Activated CD8-positive, alpha-beta T cell treated with anti-CD3 and anti-CD28 coated beads, Interleukin-2, amount 10 ng/mL, durations not matched to agents 7 days and 5 days (primary cell): ENCODE measurements around the gene KLHDC1. TPM values are rescaled to one million over a fixed set of nuclear protein-coding genes. Genes with fewer than 3 reads are reported as not detected.
A peak's percentile ranks its signal among the peaks of the same experiment; 100 is the strongest.

Experiments
- ATAC-seq: fragments of 150-1000 bp; cut with Tn5 transposase; one replicate; pipeline ENCODE4 v1.10.0; 2021; ENCODE audit warnings: moderate library complexity
- CTCF ChIA-PET: fragments of 350-600 bp; sonication (Branson Sonifier 250); formaldehyde crosslinking; loops from one replicate; lab custom pipeline; 2021; ENCODE audit warnings: antibody characterized with exemption; lab: Charles Lee
- POLR2A ChIA-PET: fragments of 350-600 bp; sonication (Branson Sonifier 250); formaldehyde crosslinking; loops from one replicate; lab custom pipeline; 2021; ENCODE audit warnings: antibody characterized with exemption; lab: Charles Lee
- DNase-seq: peaks from one replicate; pipeline ENCODE4 v3.0.0-alpha.2; 2020
- H3K27ac Mint-ChIP-seq: one replicate; pipeline ENCODE4 v1.8.0; 2021; ENCODE audit warnings: mild to moderate bottlenecking, mixed read lengths
- H3K27me3 Mint-ChIP-seq: one replicate; pipeline ENCODE4 v1.8.0; 2021; ENCODE audit warnings: low read depth, mixed read lengths
- H3K36me3 Mint-ChIP-seq: one replicate; pipeline ENCODE4 v1.8.0; 2021; ENCODE audit warnings: low read depth, mixed read lengths
- H3K4me1 Mint-ChIP-seq: one replicate; pipeline ENCODE4 v1.8.0; 2021; ENCODE audit warnings: low read depth, mixed read lengths
- H3K4me3 Mint-ChIP-seq: one replicate; pipeline ENCODE4 v1.8.0; 2021; ENCODE audit warnings: mild to moderate bottlenecking, mixed read lengths
- H3K9me3 Mint-ChIP-seq: one replicate; pipeline ENCODE4 v1.8.0; 2022; ENCODE audit warnings: mixed read lengths; ENCODE audit not compliant: insufficient read depth
- total RNA-seq, 2 experiments: library from RNA; stranded (reverse); gene quantifications; one replicate each; pipeline ENCODE4 v1.2.3, GENCODE V29; 2021

Gene KLHDC1
- total RNA-seq, 2 experiments from 2014 or later, result 0.95 to 1.5 TPM

DNA sequence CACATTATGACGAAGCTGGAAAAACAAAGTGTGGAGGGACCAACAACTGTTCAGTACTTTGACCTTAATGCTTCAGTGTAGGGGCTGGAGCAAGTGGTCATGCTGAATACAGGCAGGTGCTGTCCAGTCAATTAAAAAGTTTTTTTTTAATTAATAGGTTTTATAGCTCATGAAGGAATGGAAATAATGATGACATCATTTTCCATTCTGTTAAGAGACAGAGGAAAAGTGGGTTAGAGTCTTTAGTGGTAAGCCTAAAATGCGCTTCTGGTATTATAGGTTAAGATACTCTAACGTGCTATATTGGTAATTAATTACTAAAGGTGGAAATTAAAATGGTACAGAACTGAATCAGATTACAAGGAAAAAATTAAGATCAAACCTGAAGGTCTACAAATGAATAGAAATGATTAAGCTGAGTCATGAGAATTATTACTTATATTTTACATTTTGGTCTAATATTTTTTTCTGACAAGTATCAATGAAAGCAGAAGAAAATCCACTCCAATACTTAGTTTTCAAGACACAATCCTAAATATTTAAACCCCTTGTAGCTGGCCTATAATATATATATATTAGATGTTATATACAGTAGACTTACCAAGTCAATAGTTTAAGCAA is 90.6 kb downstream of the KLHDC1 start:
- H3K9me3 Mint-ChIP-seq, result no peaks in the 10 kb centered on the region
- no peak overlapping the region for H3K27ac Mint-ChIP-seq
- no peaks in the 10 kb centered on the region for H3K4me1 Mint-ChIP-seq
- ChIA-PET POLR2A (interaction anchor here (1.5 kb wide), 1 partner anchor 15 kb away, joined by 6 read pairs; the partner anchor contains the start of gene KLHDC2), CTCF (interaction anchor here (1.4 to 1.8 kb wide), 3 partner anchors 16 to 163 kb away, joined by 3 to 5 read pairs (median 3); partner anchors contain the start of genes KLHDC2, MGAT2, NEMF and RPL36AL)
- no peak for DNase-seq
- no peaks in the 10 kb centered on the region for H3K27me3 Mint-ChIP-seq
- no peak for ATAC-seq
- H3K4me3 Mint-ChIP-seq, result no peak overlapping the region
- H3K36me3 Mint-ChIP-seq, result peaks cover 66% of the 10 kb centered on the region

GRCh38 chr14:49786315-49786714 is 93.4 kb downstream of the KLHDC1 start:
- H3K27me3 Mint-ChIP-seq, result no peaks in the 10 kb centered on the region
- peaks cover 73% of the 10 kb centered on the region for H3K36me3 Mint-ChIP-seq
- H3K27ac Mint-ChIP-seq, result no peak overlapping the region
- ATAC-seq, result no peak
- no peak overlapping the region for H3K4me3 Mint-ChIP-seq
- no peaks in the 10 kb centered on the region for H3K4me1 Mint-ChIP-seq
- no peaks in the 10 kb centered on the region for H3K9me3 Mint-ChIP-seq
- ChIA-PET POLR2A (interaction anchor here (1.0 kb wide), 1 partner anchor 18 kb away, joined by 3 read pairs; the partner anchor contains the start of gene KLHDC2), CTCF (no interaction called here)
- DNase-seq, result no peak

- no peak overlapping the region for H3K27ac Mint-ChIP-seq
- POLR2A ChIA-PET, result no interaction called here
- H3K9me3 Mint-ChIP-seq, result no peaks in the 10 kb centered on the region
- H3K27me3 Mint-ChIP-seq, result no peaks in the 10 kb centered on the region
- ATAC-seq, result no peak
- H3K4me1 Mint-ChIP-seq, result no peaks in the 10 kb centered on the region
- CTCF ChIA-PET, result no interaction called here
- no peak overlapping the region for H3K4me3 Mint-ChIP-seq
- peaks cover 71% of the 10 kb centered on the region for H3K36me3 Mint-ChIP-seq
- no peak for DNase-seq
These were observed 99.7 kb downstream of the KLHDC1 start for GRCh38 chr14:49792618-49793017.

DNA sequence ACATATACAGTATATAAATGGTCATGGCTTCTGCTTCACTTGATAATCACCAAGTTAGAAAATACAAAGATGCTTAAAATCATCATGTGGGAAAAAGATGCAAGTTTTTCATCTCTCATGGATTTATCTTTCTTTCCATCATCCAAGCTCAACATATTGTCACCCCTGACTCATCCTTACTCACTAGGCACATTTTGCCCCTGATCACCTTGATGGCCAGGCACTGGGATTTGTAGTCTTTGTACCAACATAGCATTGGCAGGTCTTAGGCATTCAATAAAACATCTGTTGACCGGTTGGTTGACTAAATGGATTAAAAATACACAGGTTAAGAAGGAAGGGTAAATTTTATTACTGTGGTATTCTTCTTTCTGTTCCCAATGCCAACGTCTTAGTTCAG is 103.1 kb downstream of the KLHDC1 start:
- ChIA-PET POLR2A (no interaction called here), CTCF (no interaction called here)
- Mint-ChIP-seq H3K27me3 (no peaks in the 10 kb centered on the region), H3K27ac (peak overlapping the region; percentile 13), H3K9me3 (no peaks in the 10 kb centered on the region), H3K4me1 (no peaks in the 10 kb centered on the region), H3K36me3 (peaks cover 64% of the 10 kb centered on the region), H3K4me3 (no peak overlapping the region)
- ATAC-seq (no peak), DNase-seq (no peak)

Other genes starting within 250 kb of the KLHDC1 start
- 1,000 to 10,000 TPM; 1,224 to 1,602 TPM for gene RPS29, start 106.7 kb upstream of the KLHDC1 start, total RNA-seq
- gene LRR1, start 94.2 kb upstream of the KLHDC1 start, total RNA-seq, result 10 to 100 TPM; 63.1 to 65.0 TPM
- gene RPL36AL, start 72.5 kb upstream of the KLHDC1 start, total RNA-seq, result 100 to 1,000 TPM; 229 to 241 TPM
- 10 to 100 TPM; 55.1 to 57.4 TPM for gene MGAT2, start 72.3 kb upstream of the KLHDC1 start, total RNA-seq
- 10 to 100 TPM in 1 of 2 experiments, 1 to 10 TPM in 1; 9.3 to 10.2 TPM for gene DNAAF2, start 57.9 kb upstream of the KLHDC1 start, total RNA-seq
- 10 to 100 TPM; 39.3 to 41.3 TPM for gene POLE2, start 4.9 kb upstream of the KLHDC1 start, total RNA-seq
- gene KLHDC2, start 75.0 kb downstream of the KLHDC1 start, total RNA-seq, result 10 to 100 TPM; 24.9 to 25.5 TPM
- 10 to 100 TPM; 75.6 to 78.9 TPM for gene NEMF, start 159.7 kb downstream of the KLHDC1 start, total RNA-seq
- gene ARF6, start 200.0 kb downstream of the KLHDC1 start, total RNA-seq, result 100 to 1,000 TPM; 183 to 193 TPM